HepG2 (cell line): ENCODE data around the gene CAMSAP2. TPM values are rescaled to one million over a fixed set of nuclear protein-coding genes. Genes with fewer than 3 reads are reported as not detected.

Experiments
- ATAC-seq: fragments of 200-7000 bp; cut with Tn5 transposase; 3 replicates; pipeline ENCODE4 v1.9.1; 2020; ENCODE audit warnings: mild to moderate bottlenecking, moderate library complexity
- BruUV-seq: library from RNA; stranded (reverse); fragments of 400-500 nt; replicated peaks from 2 replicates; lab custom pipeline; 2021; lab: Mats Ljungman, UMichigan
- CTCF ChIA-PET: fragments of 300-600 bp; formaldehyde crosslinking; extraction: SDS; loops from one replicate; lab custom pipeline; 2021; ENCODE audit warnings: low total read pairs, inconsistent platforms, low intra/inter-chr PET ratio; lab: Yijun Ruan, JAX
- POLR2A ChIA-PET: fragments of 350-600 bp; sonication (Branson Sonifier 250); formaldehyde crosslinking; loops from one replicate; lab custom pipeline; 2020; ENCODE audit warnings: antibody characterized with exemption, inconsistent platforms; lab: Yijun Ruan, JAX
- DNase-seq: peaks from one replicate; pipeline ENCODE4 v3.0.0-alpha.2; 2015; ENCODE audit warnings: low spot score
- FAIRE-seq: peaks from 3 replicates; lab custom pipeline; 2011; peaks lifted over from hg19 to GRCh38; lab: Jason Lieb, UNC
- H2AFZ ChIP-seq: one replicate; pipeline ENCODE4 v1.6.1; 2011; ENCODE audit warnings: low read length, inconsistent platforms
- H3K27ac ChIP-seq: fragments of 300-600 bp; 3 replicates; pipeline ENCODE4 v1.8.0; 2011; ENCODE audit warnings: mixed run types, mild to moderate bottlenecking, mixed read lengths, low read length, inconsistent platforms; ENCODE audit not compliant: insufficient read depth; ENCODE audit errors: extremely low read length
- H3K27me3 ChIP-seq, 2 experiments: fragments of 200-600 bp in 1 of 2; 2 replicates in 1 of 2; 3 replicates in 1 of 2; pipeline versions ENCODE4 v1.6.0 to v1.8.0; 2011; ENCODE audit warnings: low read length in 2 of 2, mild to moderate bottlenecking in 2 of 2, moderate library complexity in 2 of 2, inconsistent platforms in 1 of 2; ENCODE audit not compliant: insufficient read depth in 2 of 2, control insufficient read depth in 1 of 2
- H3K36me3 ChIP-seq, 2 experiments: fragments of 200-600 bp in 1 of 2; replicated peaks in 1 of 2; 2 replicates in 1 of 2; 3 replicates in 1 of 2; pipeline versions ENCODE4 v1.5.1 to v1.8.0; 2011; ENCODE audit warnings: low read length in 2 of 2, inconsistent platforms in 1 of 2; ENCODE audit not compliant: insufficient read depth in 2 of 2, control insufficient read depth in 1 of 2
- H3K4me1 ChIP-seq: 2 replicates; pipeline ENCODE4 v1.5.1; 2012; ENCODE audit warnings: low read length, inconsistent platforms; ENCODE audit not compliant: insufficient read depth
- H3K4me2 ChIP-seq: 2 replicates; pipeline ENCODE4 v1.6.0; 2011; ENCODE audit warnings: low read depth, low read length, inconsistent platforms
- H3K4me3 ChIP-seq, 3 experiments: fragments of 200-600 bp in 1 of 3; sonication (generic), shearing (Covaris generic) in 1 of 3; replicated peaks in 1 of 3; 2 replicates each; pipeline ENCODE4 v1.5.1; 2011 to 2016; ENCODE audit warnings: low read length in 3 of 3, inconsistent platforms in 2 of 3, low read depth in 2 of 3, mild to moderate bottlenecking in 2 of 3, control low read depth in 1 of 3, mixed read lengths in 1 of 3; ENCODE audit not compliant: insufficient read depth in 1 of 3
- H3K79me2 ChIP-seq: one replicate; pipeline ENCODE4 v1.6.1; 2011; ENCODE audit warnings: low read length, inconsistent platforms; ENCODE audit not compliant: insufficient read depth
- H3K9ac ChIP-seq: 2 replicates; pipeline ENCODE4 v1.6.0; 2011; ENCODE audit warnings: mild to moderate bottlenecking, low read depth, low read length, inconsistent platforms; ENCODE audit not compliant: insufficient read depth
- H3K9me3 ChIP-seq: 2 replicates; pipeline ENCODE4 v1.5.1; 2012; ENCODE audit warnings: mild to moderate bottlenecking, low read length
- H4K20me1 ChIP-seq: 2 replicates; pipeline ENCODE4 v1.6.0; 2011; ENCODE audit warnings: inconsistent platforms, mild to moderate bottlenecking, low read length, moderate library complexity; ENCODE audit not compliant: insufficient read depth
- CBX5 ChIP-seq: sonication (generic); formaldehyde crosslinking; IDR thresholded peaks from 2 replicates; pipeline ENCODE4 v1.4.0; 2020; ENCODE audit warnings: missing genetic modification reagents, borderline replicate concordance
- MED8 ChIP-seq: sonication (generic); formaldehyde crosslinking; IDR thresholded peaks from 2 replicates; pipeline ENCODE4 v1.8.1; 2023; ENCODE audit warnings: mild to moderate bottlenecking, missing genetic modification reagents; ENCODE audit not compliant: insufficient replicate concordance
- PHF21A ChIP-seq: sonication (generic); formaldehyde crosslinking; IDR thresholded peaks from 2 replicates; pipeline ENCODE4 v1.5.0; 2020; ENCODE audit warnings: mild to moderate bottlenecking, missing genetic modification reagents
- RFX3 ChIP-seq: IDR thresholded peaks from 2 replicates; pipeline ENCODE4 v1.6.1; 2016; ENCODE audit warnings: missing biosample characterization, missing genetic modification reagents
- SOX6 ChIP-seq, 2 experiments: fragments of 450-650 bp in 1 of 2; sonication (generic) in 1 of 2; formaldehyde crosslinking in 1 of 2; IDR thresholded peaks; 2 replicates each; pipeline versions ENCODE4 v1.4.0 to v1.6.1; 2017 to 2020; ENCODE audit warnings: antibody characterized with exemption in 1 of 2, mild to moderate bottlenecking in 1 of 2, missing genetic modification reagents in 1 of 2
- STAG1 ChIP-seq: sonication (generic); formaldehyde crosslinking; IDR thresholded peaks from 2 replicates; pipeline ENCODE4 v1.4.0; 2020; ENCODE audit warnings: missing genetic modification reagents
- ZNF101 ChIP-seq: sonication (generic); formaldehyde crosslinking; IDR thresholded peaks from 2 replicates; pipeline ENCODE4 v1.4.0; 2020; ENCODE audit warnings: mild to moderate bottlenecking, low read depth, missing genetic modification reagents, borderline replicate concordance
- ZNF343 ChIP-seq: sonication (generic); formaldehyde crosslinking; IDR thresholded peaks from 2 replicates; pipeline ENCODE4 v1.4.0; 2020; ENCODE audit warnings: mild to moderate bottlenecking, missing genetic modification reagents
- ZNF383 ChIP-seq: sonication (generic); formaldehyde crosslinking; IDR thresholded peaks from 2 replicates; pipeline ENCODE4 v1.4.0; 2020; ENCODE audit warnings: missing genetic modification reagents, mild to moderate bottlenecking, borderline replicate concordance
- ZNF644 ChIP-seq: IDR thresholded peaks from 2 replicates; pipeline ENCODE4 v1.6.1; 2016; ENCODE audit warnings: low read depth
- ZNF768 ChIP-seq: sonication (generic); formaldehyde crosslinking; IDR thresholded peaks from 2 replicates; pipeline ENCODE4 v1.4.0; 2020; ENCODE audit warnings: missing genetic modification reagents
- ZSCAN9 ChIP-seq: IDR thresholded peaks from 2 replicates; pipeline ENCODE4 v1.6.1; 2016; ENCODE audit warnings: borderline replicate concordance
- WGBS: methylation state at CpG from one replicate; pipeline ENCODE4 v1.1.6; 2017; ENCODE audit warnings: low lambda C conversion rate; 5-methylcytosine and 5-hydroxymethylcytosine counted together
- in situ Hi-C: cut with HindIII; loops from 2 replicates; pipeline ENCODE4 v1.10.0; 2017; ENCODE audit warnings: low pct_unique_long_range_greater_than_20kb; ENCODE audit not compliant: extremely low pct_ligation_motif_present
- intact Hi-C: fragments of 100-400 bp; cut with micrococcal nuclease; formaldehyde crosslinking; loops from one replicate; pipeline ENCODE4 v1.10.0; 2022; ENCODE audit not compliant: unreplicated experiment
- polyA plus RNA-seq, 8 experiments: library from polyadenylated mRNA; depleted of rRNA in 3 of 8; stranded (reverse) in 7 of 8; unstranded in 1 of 8; fragments of >200 nt; fragmentation: Illumina TruSeq in 4 of 8; extraction: Trizol in 4 of 8; gene quantifications; 2 replicates each; pipeline versions ENCODE4 v1.2.1 to v1.2.3, GENCODE V29; 2011 to 2016; ENCODE audit warnings: low read depth in 4 of 8, missing spikeins in 1 of 8, mixed read lengths in 1 of 8; ENCODE audit not compliant: insufficient read depth in 1 of 8
- total RNA-seq, 5 experiments: library from RNA; depleted of rRNA; stranded (reverse); fragments of >200 nt; fragmentation: Illumina TruSeq; extraction: Trizol; gene quantifications; 2 replicates each; pipeline ENCODE4 v1.2.3, GENCODE V29; 2016; ENCODE audit warnings: low read depth in 1 of 5
- TF ChIP-seq, protein P1 (sequence below): sonication (generic); formaldehyde crosslinking; conservative IDR thresholded peaks from 2 replicates; pipeline ENCODE4 v1.4.0; 2020; ENCODE audit warnings: missing genetic modification reagents
- TF ChIP-seq, protein P2 (sequence below): sonication (generic); formaldehyde crosslinking; IDR thresholded peaks from 2 replicates; pipeline ENCODE4 v1.4.0; 2020; ENCODE audit warnings: missing genetic modification reagents
- TF ChIP-seq, protein P3 (sequence below): sonication (generic); formaldehyde crosslinking; IDR thresholded peaks from 2 replicates; pipeline ENCODE4 v1.5.1; 2020; ENCODE audit warnings: mild to moderate bottlenecking, missing genetic modification reagents, borderline replicate concordance
- TF ChIP-seq, protein P4 (sequence below): sonication (generic); formaldehyde crosslinking; IDR thresholded peaks from 2 replicates; pipeline ENCODE4 v1.9.0; 2021; ENCODE audit warnings: missing genetic modification reagents, borderline replicate concordance

Gene CAMSAP2
- total and polyA plus RNA-seq, 2 of the 13 experiments (the other 11 are each of a cell fraction or from before 2014, with no cell fraction given), result 3.4 to 8.2 TPM

DNA sequence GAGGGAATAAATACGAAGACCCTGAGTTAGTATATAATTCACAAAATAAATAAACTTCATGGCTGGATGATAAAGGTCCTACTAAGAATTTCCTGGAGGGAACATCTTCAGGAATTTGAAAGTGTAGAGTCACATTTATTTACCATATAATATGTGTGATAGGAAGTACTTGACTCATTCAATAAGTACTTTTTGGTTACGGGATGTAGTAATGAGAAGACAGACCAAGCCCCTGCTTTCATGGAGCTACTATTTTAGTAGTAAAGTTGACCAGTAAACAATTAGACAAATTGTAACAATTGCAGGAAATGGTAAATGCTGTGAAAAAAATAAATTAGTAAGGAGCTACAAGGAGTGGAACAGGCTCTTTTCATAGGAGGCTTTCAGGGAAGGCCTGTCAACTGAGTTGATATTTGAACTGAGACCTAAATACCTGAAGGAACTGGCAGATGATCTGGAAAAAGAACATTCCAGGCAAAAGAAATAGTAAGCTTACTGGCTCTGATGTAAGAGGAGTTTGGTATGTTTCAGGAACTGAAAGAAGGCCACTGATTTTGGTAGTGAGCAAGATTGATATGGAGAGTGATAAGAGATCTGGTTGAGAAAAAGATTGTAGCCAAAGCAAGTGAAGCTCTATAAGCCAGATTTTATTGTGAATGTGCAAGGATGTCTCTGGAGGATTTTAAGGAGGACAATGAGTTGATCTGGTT, 36.2 kb downstream of the CAMSAP2 start:
- ATAC-seq (no peak), DNase-seq (no peak), FAIRE-seq (no peak)
- POLR2A ChIA-PET, result interaction anchor here (2.3 kb wide), 1 partner anchor 105 kb away, joined by 8 read pairs; the partner anchor contains the start of gene DDX59
- H2AFZ ChIP-seq, result no peak overlapping the region
- CTCF ChIA-PET, result no interaction called here
- no peak overlapping the region for H3K27ac ChIP-seq
- H3K4me3 ChIP-seq, result no peak overlapping the region
- intact Hi-C loops (no loop called here), in situ Hi-C loops (no loop called here)
- no TSS peak for BruUV-seq
- H3K27me3 ChIP-seq, result no peaks in the 10 kb centered on the region; a peak in 1 of 5 replicates
- H3K4me2 ChIP-seq, result no peak overlapping the region
- WGBS, result 98% methylated on average over 2 of the region's 2 CpGs
- H3K4me1 ChIP-seq, result peaks cover 13% of the 10 kb centered on the region
- H3K36me3 ChIP-seq, result 0 out of 5 replicates have a peak, but pooled peaks cover 0 to under 1% of the 10 kb centered on the region in 2 experiments
- H3K79me2 ChIP-seq, result no peaks in the 10 kb centered on the region
- no peaks in the 10 kb centered on the region for H4K20me1 ChIP-seq
- no peak overlapping the region for H3K9ac ChIP-seq
- no peaks in the 10 kb centered on the region for H3K9me3 ChIP-seq
- TF ChIP-seq ZSCAN9 (CRISPR knock-in tag) (no peak), ZNF644 (no peak), ZNF768 (CRISPR knock-in tag) (no peak), RFX3 (CRISPR knock-in tag) (no peak), PHF21A (CRISPR knock-in tag) (no peak), ZNF383 (no peak), ZNF343 (no peak), STAG1 (CRISPR knock-in tag) (no peak), CBX5 (no peak), SOX6 (IDR thresholded peaks at IDR 0.05) (no peak), SOX6 (CRISPR knock-in tag; IDR thresholded peaks at IDR 0.05) (no peak), MED8 (CRISPR knock-in tag) (no peak), ZNF101 (CRISPR knock-in tag) (no peak)
- TF ChIP-seq, protein P1, sequence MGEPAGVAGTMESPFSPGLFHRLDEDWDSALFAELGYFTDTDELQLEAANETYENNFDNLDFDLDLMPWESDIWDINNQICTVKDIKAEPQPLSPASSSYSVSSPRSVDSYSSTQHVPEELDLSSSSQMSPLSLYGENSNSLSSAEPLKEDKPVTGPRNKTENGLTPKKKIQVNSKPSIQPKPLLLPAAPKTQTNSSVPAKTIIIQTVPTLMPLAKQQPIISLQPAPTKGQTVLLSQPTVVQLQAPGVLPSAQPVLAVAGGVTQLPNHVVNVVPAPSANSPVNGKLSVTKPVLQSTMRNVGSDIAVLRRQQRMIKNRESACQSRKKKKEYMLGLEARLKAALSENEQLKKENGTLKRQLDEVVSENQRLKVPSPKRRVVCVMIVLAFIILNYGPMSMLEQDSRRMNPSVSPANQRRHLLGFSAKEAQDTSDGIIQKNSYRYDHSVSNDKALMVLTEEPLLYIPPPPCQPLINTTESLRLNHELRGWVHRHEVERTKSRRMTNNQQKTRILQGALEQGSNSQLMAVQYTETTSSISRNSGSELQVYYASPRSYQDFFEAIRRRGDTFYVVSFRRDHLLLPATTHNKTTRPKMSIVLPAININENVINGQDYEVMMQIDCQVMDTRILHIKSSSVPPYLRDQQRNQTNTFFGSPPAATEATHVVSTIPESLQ (CRISPR knock-in tag), result no peak
- TF ChIP-seq, protein P2, sequence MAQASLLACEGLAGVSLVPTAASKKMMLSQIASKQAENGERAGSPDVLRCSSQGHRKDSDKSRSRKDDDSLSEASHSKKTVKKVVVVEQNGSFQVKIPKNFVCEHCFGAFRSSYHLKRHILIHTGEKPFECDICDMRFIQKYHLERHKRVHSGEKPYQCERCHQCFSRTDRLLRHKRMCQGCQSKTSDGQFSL, result no peak
- TF ChIP-seq, protein P3, sequence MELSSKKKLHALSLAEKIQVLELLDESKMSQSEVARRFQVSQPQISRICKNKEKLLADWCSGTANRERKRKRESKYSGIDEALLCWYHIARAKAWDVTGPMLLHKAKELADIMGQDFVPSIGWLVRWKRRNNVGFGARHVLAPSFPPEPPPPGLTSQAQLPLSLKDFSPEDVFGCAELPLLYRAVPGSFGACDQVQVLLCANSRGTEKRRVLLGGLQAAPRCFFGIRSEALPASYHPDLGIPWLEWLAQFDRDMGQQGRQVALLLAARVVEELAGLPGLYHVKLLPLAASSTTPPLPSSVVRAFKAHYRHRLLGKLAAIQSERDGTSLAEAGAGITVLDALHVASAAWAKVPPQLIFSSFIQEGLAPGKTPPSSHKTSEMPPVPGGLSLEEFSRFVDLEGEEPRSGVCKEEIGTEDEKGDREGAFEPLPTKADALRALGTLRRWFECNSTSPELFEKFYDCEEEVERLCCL, result no peak
- TF ChIP-seq, protein P4, sequence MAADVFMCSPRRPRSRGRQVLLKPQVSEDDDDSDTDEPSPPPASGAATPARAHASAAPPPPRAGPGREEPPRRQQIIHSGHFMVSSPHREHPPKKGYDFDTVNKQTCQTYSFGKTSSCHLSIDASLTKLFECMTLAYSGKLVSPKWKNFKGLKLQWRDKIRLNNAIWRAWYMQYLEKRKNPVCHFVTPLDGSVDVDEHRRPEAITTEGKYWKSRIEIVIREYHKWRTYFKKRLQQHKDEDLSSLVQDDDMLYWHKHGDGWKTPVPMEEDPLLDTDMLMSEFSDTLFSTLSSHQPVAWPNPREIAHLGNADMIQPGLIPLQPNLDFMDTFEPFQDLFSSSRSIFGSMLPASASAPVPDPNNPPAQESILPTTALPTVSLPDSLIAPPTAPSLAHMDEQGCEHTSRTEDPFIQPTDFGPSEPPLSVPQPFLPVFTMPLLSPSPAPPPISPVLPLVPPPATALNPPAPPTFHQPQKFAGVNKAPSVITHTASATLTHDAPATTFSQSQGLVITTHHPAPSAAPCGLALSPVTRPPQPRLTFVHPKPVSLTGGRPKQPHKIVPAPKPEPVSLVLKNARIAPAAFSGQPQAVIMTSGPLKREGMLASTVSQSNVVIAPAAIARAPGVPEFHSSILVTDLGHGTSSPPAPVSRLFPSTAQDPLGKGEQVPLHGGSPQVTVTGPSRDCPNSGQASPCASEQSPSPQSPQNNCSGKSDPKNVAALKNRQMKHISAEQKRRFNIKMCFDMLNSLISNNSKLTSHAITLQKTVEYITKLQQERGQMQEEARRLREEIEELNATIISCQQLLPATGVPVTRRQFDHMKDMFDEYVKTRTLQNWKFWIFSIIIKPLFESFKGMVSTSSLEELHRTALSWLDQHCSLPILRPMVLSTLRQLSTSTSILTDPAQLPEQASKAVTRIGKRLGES (CRISPR knock-in tag), result no peak
